ENCODE measurements around the gene FHIT.

The FHIT gene

DNA sequence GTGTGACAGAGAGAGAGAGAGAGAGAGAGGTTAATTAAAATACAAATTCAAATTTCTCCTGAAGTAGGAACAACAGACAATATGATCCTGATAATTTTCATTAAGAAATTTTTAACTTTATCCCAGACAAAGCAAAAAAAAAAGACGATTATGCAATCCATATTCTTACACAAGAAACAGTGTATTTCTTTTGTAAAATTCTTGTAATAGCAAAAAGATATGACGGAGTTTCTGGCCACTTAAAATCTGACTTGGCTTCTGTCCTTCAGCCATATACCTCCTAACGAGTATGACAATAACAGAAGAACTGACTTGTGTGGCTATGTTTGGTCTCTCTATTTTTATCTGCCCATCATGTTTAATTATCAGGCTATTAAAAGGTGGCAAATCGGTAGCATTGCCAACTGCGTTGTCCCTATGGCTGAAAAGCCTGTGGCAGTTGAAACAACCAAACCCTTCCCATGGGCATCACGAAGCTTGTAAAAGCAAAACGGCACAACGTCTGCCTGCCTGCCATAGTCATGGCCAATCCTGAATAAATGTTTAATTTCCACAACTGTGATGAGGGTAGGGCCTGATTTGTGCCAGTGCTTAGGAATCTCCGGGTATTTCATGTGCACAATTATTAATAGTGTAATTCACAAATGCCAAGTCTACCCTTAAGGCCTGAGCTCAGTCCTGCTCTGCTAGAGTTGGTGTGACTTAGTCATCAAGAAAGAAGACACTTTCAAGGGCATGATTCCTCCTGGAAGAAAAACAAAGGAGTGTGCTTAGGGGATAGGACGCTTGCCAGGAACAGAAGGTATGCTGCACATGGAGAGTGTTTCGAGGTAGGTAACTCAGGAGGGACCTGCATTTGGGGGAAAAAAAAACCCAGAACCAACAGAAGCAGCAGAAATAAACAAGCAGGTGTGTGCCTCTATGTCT is 1090.2 kb downstream of the FHIT start:
- DNase-seq (ENCODE audit: low spot score): no peak

- DNase-seq (ENCODE audit: low spot score): no peak
Measured at GRCh38 chr3:60160111-60160821, 1091.0 kb downstream of the FHIT start.

DNA sequence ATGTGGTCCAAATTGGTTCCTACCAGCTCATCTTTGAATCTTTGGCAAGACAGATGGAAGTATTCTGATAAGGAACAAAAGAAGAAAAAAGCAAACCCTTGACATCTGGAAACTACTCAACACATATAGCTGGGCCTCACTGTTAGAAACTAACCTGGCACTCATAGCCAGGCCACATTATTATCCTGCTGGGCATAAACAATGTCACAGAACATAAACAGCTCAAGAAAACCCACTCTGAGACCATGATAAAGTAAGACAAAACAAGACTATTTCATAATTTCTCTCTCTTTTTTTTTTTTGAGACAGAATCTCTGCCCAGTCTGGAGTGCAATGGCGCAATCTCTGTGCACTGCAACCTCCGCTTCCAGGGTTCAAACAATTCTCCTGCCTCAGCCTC is 1093.2 kb downstream of the FHIT start:
- DNase-seq (ENCODE audit: low spot score): no peak

DNA sequence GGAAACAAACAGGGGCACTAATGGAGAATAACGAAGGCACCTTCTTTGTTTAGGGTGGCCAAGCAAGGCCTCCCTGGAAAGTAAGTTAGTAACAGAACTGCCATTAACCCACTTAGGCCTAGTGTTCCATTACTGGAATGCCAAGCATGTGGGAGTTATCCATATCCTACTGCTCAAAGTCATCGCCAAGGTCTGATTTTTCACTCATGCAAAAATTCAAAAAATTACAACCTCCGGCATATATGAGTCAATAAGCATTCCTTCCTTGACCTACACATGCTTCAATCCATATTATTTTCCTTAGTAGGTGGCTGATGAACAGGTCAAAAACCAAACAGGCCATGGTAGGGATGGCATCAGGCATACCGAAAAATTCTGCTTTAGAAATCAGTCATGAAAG is 1097.2 kb downstream of the FHIT start:
- DNase-seq (ENCODE audit: low spot score): no peak

GRCh38 chr3:60153221-60153999 is 1097.8 kb downstream of the FHIT start:
- DNase-seq (ENCODE audit: low spot score): no peak

DNA sequence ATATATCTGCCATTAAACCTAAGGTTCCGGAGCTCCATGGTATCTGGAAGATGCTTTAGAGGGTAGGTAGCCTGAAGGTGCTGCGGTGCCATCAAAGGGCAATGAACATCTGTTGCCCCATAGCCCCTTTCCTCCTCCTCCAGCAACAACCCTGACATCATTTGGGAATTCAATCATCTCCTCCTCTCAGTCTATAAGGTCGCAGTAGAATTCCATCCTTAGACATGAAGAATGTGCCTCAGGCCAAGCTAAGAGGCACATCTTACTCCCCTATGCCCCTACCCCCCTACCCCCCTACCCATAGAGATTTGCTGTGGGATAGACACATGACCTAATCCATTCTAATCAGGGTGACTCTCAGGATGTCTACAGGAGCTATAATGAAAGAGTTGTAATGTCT is 1101.8 kb downstream of the FHIT start:
- no peak for DNase-seq (ENCODE audit: low spot score)

DNA sequence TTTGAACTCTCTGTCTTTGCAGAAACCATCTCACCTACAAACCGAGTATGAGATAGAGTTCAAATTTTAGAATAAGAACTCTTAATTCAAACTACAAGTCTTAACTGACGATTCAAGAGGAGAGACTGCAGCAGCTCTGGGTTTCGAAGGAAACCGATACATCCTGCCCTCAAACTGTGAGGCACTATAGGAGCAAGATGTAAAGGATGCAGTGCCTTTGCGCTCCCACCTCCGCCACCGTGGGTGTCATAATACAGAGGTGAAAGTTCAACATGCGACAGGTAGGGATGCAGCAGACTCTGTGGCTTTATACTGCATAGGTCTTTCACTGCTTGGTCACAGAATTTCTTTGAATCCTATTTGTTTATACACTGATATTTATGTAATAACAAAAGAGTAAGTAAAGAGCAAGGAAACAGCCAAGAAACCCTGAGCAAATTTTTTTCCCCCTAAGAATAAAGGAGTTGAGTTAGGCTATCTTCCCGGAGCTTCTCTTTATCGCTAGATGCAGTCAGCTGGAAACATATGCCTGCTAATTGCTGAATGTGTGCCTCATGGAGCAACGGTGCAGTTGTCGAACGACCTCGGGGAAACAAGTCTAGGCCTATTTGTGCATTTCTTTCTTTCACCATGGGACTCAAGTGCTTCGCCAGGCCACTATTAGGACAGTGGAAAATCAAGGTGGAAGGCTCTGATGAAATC is 1103.9 kb downstream of the FHIT start:
- DNase-seq (ENCODE audit: low spot score): no peak

DNA sequence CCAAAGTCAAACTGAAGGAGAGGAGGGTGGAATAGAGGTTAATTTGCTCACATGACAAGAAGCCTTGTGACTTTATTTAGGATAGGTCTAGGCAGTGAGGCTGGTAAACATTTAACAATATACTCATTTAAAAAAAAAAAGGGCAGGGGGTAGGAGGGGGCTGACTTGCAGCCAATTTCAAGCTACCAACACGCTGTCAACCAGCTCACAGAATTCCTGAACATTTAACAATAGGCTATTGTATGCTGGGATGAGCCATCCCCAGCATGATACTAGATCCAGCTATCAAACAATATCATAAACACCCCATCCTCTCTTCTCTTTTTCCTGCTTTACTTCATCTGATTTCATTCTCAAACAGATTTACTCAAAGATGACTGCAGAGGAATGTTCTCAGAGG is 1105.1 kb downstream of the FHIT start:
- no peak for DNase-seq (ENCODE audit: low spot score)

- no peak for DNase-seq (ENCODE audit: low spot score)
Measured at GRCh38 chr3:60144071-60144470, 1107.2 kb downstream of the FHIT start.

GRCh38 chr3:60142009-60142408 is 1109.2 kb downstream of the FHIT start:
- no peak for DNase-seq (ENCODE audit: low spot score)

GRCh38 chr3:60140160-60140559 is 1111.1 kb downstream of the FHIT start:
- no peak for DNase-seq (ENCODE audit: low spot score)

- DNase-seq (ENCODE audit: low spot score): no peak
Measured at GRCh38 chr3:60136601-60137000, 1114.7 kb downstream of the FHIT start.

DNA sequence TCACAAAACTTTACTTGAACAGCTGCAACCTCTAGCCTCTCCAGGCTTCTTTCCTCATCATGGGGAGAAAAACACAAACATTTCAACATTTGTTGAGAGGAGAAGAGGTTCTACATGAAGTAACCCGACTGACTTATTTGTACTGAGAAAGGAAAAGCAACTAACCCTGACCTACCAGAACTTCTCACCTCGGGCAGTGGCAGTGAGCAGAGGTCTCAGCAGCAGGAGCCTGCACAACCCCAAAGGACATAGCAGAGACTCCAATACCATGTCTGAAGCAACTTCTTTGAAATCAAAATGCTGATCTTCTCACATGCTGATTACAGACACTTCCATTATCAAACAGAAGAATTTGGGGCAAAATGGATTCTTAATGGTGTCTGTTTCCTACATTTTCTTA is 1115.8 kb downstream of the FHIT start:
- no peak for DNase-seq (ENCODE audit: low spot score)

- DNase-seq (ENCODE audit: low spot score): no peak
Measured at GRCh38 chr3:60133269-60134162, 1117.7 kb downstream of the FHIT start.

DNA sequence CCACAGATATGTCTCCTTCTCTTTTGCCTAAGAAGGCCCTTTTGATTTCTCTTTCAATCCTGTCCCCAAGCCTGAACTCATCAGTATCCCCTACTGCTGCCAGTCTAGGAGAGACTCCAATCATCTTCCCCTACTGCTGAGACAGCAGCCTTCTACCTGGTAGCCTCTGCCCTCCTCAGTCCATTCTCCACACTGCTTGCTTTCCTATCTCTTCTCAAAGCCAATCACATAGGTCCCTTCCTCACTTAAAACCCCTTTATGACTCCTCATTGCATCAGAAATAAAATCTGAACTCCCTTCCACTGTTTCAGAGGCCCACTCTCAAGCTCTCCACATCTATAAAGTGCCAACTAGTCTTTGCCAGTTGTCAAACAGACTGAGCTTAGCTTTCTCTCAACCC is 1119.6 kb downstream of the FHIT start:
- DNase-seq (ENCODE audit: low spot score): no peak

DNA sequence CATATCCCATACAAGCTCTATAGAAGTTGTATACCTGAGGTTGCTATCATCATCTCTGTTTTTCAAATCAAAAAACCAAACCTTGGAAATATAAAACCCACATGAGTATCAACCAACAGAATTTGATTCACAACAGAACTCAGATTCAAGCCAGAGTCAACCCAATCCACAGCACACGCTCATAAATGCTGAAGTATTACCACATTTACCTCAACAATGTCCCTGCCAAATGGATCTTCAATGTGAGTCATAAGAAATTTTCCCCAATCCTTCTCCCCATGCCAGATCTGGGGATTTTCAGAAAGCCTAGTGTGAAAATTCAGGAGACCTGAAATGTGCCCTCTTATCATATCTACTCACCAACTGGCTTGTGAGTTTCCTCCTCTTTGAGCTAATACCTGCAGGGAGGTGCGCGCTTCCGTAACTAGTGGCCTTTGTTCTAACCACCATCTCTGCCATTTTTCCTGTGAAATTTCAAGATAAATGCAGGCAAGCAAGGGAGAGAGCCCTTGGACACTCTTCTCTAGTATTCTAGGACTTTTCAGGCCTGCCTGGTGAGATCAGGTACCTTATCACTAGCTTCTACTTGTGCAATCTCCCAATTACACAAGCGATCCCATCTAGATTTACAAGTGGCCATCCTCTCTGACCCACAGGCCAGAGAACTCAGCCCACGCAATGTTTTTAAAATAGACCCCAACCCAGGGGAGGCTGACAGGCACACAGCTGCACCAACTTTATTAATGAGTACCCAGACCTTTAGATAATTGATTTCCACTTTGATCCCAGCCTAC is 1124.5 kb downstream of the FHIT start:
- no peak for DNase-seq (ENCODE audit: low spot score)

DNA sequence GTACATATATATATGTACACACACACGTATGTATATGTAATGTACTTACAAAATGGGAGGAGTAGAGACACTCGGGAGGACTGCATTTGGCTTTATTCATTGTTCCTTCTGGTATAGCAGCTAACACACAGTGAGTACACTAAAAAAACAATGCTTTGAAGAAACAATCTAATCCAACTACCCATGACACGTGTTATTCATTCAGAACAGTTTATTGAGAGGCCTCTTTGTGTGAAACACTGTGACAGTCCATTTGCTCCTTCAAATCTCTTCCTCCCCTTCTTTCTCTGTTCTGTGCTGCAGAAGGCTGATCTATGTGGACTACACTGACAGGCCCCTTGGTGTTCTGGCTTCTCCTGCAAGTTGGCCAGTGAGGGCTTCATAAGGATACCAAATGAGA is 1125.6 kb downstream of the FHIT start:
- no peak for DNase-seq (ENCODE audit: low spot score)

- DNase-seq (ENCODE audit: low spot score): no peak
Measured at GRCh38 chr3:60120245-60120644, 1131.0 kb downstream of the FHIT start.

- DNase-seq (ENCODE audit: low spot score): no peak
Measured at GRCh38 chr3:60114191-60114590, 1137.1 kb downstream of the FHIT start.

DNA sequence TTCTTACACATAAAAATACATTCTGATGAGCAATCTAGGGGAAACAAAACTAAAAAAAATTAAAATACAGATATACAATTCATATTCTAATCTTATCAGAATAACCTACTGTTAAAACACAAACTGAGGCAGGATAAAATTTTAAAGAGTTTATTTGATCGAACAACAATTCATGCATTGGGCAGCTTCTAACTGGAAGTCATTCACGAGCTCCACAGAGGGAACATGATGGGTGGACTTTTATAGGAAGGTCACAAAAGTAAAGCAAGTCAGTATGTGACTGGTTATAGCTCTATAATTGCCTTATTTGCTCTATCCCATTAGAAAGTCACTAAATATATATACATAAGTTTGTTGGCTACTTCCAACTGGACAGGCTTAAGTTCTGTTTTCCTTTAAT is 1144.0 kb downstream of the FHIT start:
- no peak for DNase-seq (ENCODE audit: low spot score)

All from germinal center (tissue), 1 donor.